Mucosa of descending colon (tissue), 3 donors: Measurements from ENCODE around the gene FOXN3. TPM values are rescaled to one million over a fixed set of nuclear protein-coding genes. Genes with fewer than 3 reads are reported as not detected.
"Not testable (repeated sequence)": the region's sequence is repeated elsewhere in the genome, so short reads cannot be mapped to it uniquely, and the experiment has no call there.

Experiments
- ATAC-seq: fragments of 200-7000 bp; cut with Tn5 transposase; one replicate; pipeline ENCODE4 v1.9.1; 2020; ENCODE audit warnings: mild to moderate bottlenecking, moderate library complexity
- DNase-seq, 3 donors: peaks; one replicate each; pipeline ENCODE4 v3.0.0-alpha.2; 2020
- H3K36me3 ChIP-seq: fragments of 200-600 bp; one replicate; pipeline ENCODE4 v1.8.0; 2021; ENCODE audit warnings: low read depth, mild to moderate bottlenecking
- H3K4me1 ChIP-seq: fragments of 200-600 bp; one replicate; pipeline ENCODE4 v1.8.0; 2021; ENCODE audit warnings: low read depth, mild to moderate bottlenecking
- H3K4me3 ChIP-seq: fragments of 200-600 bp; one replicate; pipeline ENCODE4 v1.8.0; 2021; ENCODE audit warnings: mild to moderate bottlenecking
- H3K9me3 ChIP-seq: fragments of 200-600 bp; one replicate; pipeline ENCODE4 v1.8.0; 2021; ENCODE audit warnings: mild to moderate bottlenecking
- intact Hi-C, 2 donors: fragments of 100-400 bp; cut with DNase I in 1 of 2; cut with micrococcal nuclease in 1 of 2; formaldehyde crosslinking; loops; one replicate each; pipeline versions ENCODE4 v1.11.0 to v1.11.1; 2022; cut with DNase I, micrococcal nuclease
- total RNA-seq, 3 donors: library from RNA; stranded (reverse); fragmentation: NEBNext Ultra II Directional in 2 of 3; extraction: Animal tissue kit (Norgen Biotek cat#: 25700) in 2 of 3; gene quantifications; one replicate each; pipeline versions ENCODE4 v1.2.1 to v1.2.4, GENCODE V29; 2021 to 2023
- TF ChIP-seq, protein P1 (sequence below): fragments of 200-600 bp; IDR thresholded peaks from one replicate; pipeline ENCODE4 v1.8.0; 2022; ENCODE audit warnings: antibody characterized with exemption, mild to moderate bottlenecking
- donor health status: DM: no; HTN: no; CAD: no; lungs with moderate emphysema.
- donor health status: DM: no; HTN: no; CAD: no.
- donor health status: DM: no; HTN: yes; CAD: no.

Gene FOXN3
- total RNA-seq, 3 donors from 2014 or later = 77.4 to 154 (median 113) TPM

DNA sequence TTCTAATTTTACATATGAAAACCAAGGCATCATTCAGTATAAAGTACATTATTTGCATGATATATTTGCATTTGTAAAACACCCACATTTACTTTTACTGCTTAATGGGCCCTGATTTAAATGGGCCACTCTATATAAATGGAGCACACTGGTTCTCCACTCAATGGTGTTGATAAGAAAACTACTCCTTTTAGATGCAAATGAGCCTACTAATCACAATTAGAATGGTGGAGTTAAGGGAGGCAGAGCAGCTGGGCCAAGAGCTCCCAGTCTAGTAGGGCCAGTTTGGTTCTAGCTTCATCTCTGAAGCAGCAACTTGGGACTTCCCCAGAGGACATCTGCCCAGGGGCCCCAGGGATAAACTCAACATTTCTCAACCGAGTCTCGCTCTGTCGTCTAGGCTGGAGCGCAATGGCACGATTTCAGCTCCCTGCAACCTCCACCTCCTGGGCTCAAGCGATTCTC, 120.7 kb downstream of the FOXN3 start:
- TF ChIP-seq, protein P1, sequence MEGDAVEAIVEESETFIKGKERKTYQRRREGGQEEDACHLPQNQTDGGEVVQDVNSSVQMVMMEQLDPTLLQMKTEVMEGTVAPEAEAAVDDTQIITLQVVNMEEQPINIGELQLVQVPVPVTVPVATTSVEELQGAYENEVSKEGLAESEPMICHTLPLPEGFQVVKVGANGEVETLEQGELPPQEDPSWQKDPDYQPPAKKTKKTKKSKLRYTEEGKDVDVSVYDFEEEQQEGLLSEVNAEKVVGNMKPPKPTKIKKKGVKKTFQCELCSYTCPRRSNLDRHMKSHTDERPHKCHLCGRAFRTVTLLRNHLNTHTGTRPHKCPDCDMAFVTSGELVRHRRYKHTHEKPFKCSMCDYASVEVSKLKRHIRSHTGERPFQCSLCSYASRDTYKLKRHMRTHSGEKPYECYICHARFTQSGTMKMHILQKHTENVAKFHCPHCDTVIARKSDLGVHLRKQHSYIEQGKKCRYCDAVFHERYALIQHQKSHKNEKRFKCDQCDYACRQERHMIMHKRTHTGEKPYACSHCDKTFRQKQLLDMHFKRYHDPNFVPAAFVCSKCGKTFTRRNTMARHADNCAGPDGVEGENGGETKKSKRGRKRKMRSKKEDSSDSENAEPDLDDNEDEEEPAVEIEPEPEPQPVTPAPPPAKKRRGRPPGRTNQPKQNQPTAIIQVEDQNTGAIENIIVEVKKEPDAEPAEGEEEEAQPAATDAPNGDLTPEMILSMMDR = no peak
- peaks cover 14% of the 10 kb centered on the region for H3K4me1 ChIP-seq
- no peak for ATAC-seq
- H3K4me3 ChIP-seq = no peak overlapping the region
- intact Hi-C loops = no loop called here
- no peaks in the 10 kb centered on the region for H3K9me3 ChIP-seq
- no peaks in the 10 kb centered on the region for H3K36me3 ChIP-seq
- no peak for DNase-seq

DNA sequence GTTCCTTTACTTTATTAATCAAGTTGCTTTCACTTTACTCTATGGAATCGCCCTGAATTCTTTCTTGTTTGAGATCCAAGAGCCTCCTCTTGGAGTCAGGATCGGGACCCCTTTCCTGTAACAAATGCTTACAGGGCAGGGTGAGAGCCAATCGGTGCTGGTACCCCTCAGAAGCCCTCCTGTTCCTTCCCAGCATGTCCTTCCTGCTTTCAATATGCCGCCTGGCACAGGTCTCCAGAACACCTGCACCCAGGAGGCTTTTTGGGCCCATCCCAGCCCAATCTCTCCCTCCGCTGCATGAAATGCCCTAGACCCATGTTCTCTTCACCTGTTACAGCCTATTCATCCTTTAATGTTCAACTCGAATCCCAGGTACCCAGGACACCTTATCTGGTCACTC, 122.2 kb downstream of the FOXN3 start:
- no peak for DNase-seq
- H3K36me3 ChIP-seq = no peaks in the 10 kb centered on the region
- no peak overlapping the region for H3K4me3 ChIP-seq
- no peaks in the 10 kb centered on the region for H3K9me3 ChIP-seq
- TF ChIP-seq, protein P1 = no peak
- peaks cover 14% of the 10 kb centered on the region for H3K4me1 ChIP-seq
- intact Hi-C loops = no loop called here
- no peak for ATAC-seq

DNA sequence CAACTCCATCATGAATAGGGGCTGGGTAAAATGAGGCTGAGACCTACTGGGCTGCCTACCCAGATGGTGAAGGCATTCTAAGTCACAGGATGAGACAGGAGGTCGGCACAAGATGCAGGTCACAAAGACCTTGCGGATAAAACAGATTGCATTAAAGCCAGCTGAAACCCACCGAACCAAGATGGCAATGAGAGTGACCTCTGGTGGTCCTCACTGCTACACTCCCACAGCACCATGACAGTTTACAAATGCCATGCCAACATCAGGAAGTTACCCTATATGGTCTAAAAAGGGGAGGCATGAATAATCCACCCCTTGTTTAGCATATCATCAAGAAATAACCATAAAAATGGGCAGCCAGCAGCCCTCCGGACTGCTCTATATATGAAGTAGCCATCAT, 122.6 kb downstream of the FOXN3 start:
- H3K4me1 ChIP-seq = peaks cover 14% of the 10 kb centered on the region
- H3K9me3 ChIP-seq, intact Hi-C loops, ATAC-seq, DNase-seq, H3K4me3 ChIP-seq, H3K36me3 ChIP-seq: not testable (repeated sequence)

DNA sequence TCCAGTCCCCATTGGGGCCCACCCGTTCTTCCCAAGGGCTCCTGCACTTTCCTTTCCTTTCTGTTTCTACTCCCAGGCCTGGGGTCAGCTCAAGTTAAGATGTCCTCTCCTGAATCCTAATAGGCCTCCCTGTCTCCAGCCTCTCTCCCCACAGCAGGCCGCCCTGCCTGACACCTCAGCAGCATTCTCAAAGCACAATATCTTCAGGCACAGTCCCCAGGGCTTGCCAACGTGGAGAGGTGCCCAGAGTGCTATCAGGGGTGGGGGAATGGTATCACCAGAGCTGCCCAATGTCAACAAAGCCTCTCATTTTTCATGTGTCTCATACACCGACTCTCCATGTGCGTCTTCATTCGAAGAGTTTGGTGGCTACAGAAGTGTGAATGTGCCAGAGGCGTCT, 123.0 kb downstream of the FOXN3 start:
- DNase-seq = no peak
- H3K4me3 ChIP-seq = no peak overlapping the region
- intact Hi-C loops = no loop called here
- no peak for ATAC-seq
- H3K9me3 ChIP-seq = no peaks in the 10 kb centered on the region
- no peaks in the 10 kb centered on the region for H3K36me3 ChIP-seq
- TF ChIP-seq, protein P1 = no peak
- peaks cover 14% of the 10 kb centered on the region for H3K4me1 ChIP-seq

DNA sequence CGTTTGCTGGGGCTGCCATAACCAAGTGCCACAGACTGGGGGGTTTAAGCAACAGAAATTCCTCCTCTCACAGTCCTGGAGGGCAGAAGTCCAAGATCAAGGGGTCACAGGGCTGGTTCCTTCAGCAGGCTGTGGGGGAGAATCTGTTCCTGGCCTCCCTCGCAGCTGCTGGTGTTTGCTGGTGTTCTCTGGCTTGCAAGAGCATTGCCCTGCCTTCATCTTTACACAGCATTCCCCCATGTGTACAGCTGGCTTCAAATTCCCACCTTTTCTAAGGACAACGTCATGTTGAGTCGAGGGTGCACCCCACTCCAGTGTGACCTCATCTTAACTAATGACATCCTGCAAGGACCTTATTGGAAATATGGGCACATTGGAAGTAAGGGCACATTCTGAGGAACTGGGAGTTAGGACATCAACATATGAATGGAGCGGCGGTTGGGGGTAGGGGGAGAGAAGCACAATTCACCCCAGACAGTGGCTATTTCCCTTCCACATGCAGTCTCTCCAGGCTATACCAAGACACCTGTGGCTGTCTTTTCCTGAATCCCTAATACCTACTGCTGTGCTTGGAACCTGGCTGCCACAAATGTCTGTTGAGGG, 123.6 kb downstream of the FOXN3 start:
- Histone ChIP-seq H3K36me3 (no peaks in the 10 kb centered on the region), H3K4me1 (peaks cover 9% of the 10 kb centered on the region), H3K4me3 (no peak overlapping the region), H3K9me3 (no peaks in the 10 kb centered on the region)
- intact Hi-C loops = no loop called here
- TF ChIP-seq, protein P1 = no peak
- ATAC-seq = no peak
- DNase-seq = no peak

DNA sequence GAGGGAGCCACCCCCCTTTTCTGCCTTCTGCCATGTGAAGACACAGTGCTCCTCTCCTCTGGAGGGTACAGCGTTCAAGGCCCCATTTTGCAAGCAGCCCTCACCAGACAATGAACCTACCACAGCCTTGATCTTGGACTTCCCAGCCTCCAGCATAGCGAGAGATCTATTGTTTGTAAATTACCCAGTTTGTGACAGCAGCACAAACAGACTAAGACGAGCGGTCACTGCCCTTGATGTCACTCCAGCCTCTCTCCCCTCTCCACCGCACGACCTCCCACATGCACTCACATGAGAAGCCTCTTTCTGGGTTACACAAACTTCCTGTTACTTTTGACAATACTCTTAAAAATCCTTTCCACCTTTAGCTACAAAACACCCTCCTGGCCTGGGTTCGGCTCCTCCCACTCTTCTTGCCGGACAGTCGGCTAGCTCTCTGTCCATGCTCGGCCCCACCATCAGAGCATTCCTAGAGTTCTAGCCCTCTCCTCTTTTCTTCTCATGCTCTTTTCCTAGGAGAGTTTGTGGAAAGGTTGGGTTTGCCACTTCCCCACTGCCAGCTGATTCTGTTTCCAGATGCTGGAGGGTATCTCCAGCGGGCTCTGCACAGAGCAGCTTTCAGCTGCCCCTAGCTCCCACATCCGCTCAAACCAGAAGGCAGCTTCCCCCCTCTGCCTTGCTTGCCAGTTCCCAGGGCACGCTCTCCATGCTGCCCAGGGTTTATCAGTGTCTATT, 124.3 kb downstream of the FOXN3 start:
- DNase-seq (no peak), ATAC-seq (no peak)
- intact Hi-C loops = no loop called here
- no peaks in the 10 kb centered on the region for H3K9me3 ChIP-seq
- H3K4me1 ChIP-seq = peaks cover 9% of the 10 kb centered on the region
- TF ChIP-seq, protein P1 = no peak
- no peak overlapping the region for H3K4me3 ChIP-seq
- H3K36me3 ChIP-seq = no peaks in the 10 kb centered on the region
